Skeletal muscle tissue (tissue), 4 donors: ENCODE measurements around the gene NPIPA8. TPM values are rescaled to one million over a fixed set of nuclear protein-coding genes. Genes with fewer than 3 reads are reported as not detected.
"Not testable (repeated sequence)": the region's sequence is repeated elsewhere in the genome, so short reads cannot be mapped to it uniquely, and the experiment has no call there.

ENCODE experiments used
- H3K27ac ChIP-seq: one replicate; pipeline ENCODE4 v1.7.0; 2013; ENCODE audit warnings: mild to moderate bottlenecking, low read depth, low read length, inconsistent platforms
- H3K27me3 ChIP-seq, 3 donors: one replicate each; pipeline ENCODE4 v1.7.0; 2013; ENCODE audit warnings: low read length in 3 of 3; ENCODE audit not compliant: control insufficient read depth in 3 of 3, insufficient read depth in 3 of 3
- H3K36me3 ChIP-seq, 3 donors: one replicate each; pipeline ENCODE4 v1.7.0; 2013; ENCODE audit warnings: low read length in 3 of 3; ENCODE audit not compliant: control insufficient read depth in 3 of 3, insufficient read depth in 3 of 3
- H3K4me1 ChIP-seq, 3 donors: one replicate each; pipeline ENCODE4 v1.7.0; 2013; ENCODE audit warnings: low read length in 3 of 3, mild to moderate bottlenecking in 3 of 3; ENCODE audit not compliant: control insufficient read depth in 3 of 3, insufficient read depth in 3 of 3
- H3K4me3 ChIP-seq, 3 donors: one replicate each; pipeline ENCODE4 v1.7.0; 2013; ENCODE audit warnings: low read length in 3 of 3
- H3K9ac ChIP-seq, 3 donors: one replicate each; pipeline ENCODE4 v1.7.0; 2013; ENCODE audit warnings: low read length in 3 of 3, mild to moderate bottlenecking in 3 of 3, moderate library complexity in 2 of 3, low read depth in 1 of 3
- H3K9me3 ChIP-seq, 3 donors: one replicate each; pipeline ENCODE4 v1.7.0; 2013; ENCODE audit warnings: low read length in 3 of 3; ENCODE audit not compliant: control insufficient read depth in 3 of 3
- total RNA-seq: library from RNA; depleted of rRNA; stranded (reverse); fragments of >200 nt; gene quantifications from one replicate; pipeline ENCODE4 v1.2.3, GENCODE V29; 2014
- donor health status: Osteomylitis.

NPIPA8 gene
- total RNA-seq, 1 donor from 2014 or later = 1.0 TPM

- not testable (repeated sequence) for H3K27me3 ChIP-seq, H3K9me3 ChIP-seq, H3K4me1 ChIP-seq, H3K4me3 ChIP-seq, H3K27ac ChIP-seq, H3K36me3 ChIP-seq, H3K9ac ChIP-seq
These were observed 24.7 kb downstream of the NPIPA8 start for GRCh38 chr16:18311811-18312210.

DNA sequence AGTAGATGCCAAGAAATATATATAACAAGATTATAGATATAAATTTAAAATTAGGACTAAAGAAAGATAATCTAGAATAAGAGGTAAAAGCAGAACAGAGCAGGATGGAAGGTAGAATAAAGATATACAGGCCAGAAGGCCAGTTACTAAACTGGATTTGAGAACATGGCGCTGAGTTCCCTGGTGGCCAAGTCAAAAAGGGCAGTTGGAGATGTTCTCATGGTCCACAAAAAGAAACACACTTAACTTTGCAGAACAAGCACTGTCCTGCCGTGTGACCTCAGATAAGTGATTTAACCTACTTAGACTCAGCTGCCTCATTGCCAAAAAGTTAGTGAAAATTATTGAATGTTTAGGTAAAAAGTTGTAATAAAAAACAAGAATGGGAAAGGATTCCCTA, 27.4 kb downstream of the NPIPA8 start:
- H3K9ac ChIP-seq, H3K27ac ChIP-seq, H3K36me3 ChIP-seq, H3K4me3 ChIP-seq, H3K4me1 ChIP-seq, H3K9me3 ChIP-seq, H3K27me3 ChIP-seq: not testable (repeated sequence)

GRCh38 chr16:18307241-18307640, 29.3 kb downstream of the NPIPA8 start:
- H3K27ac ChIP-seq, H3K9ac ChIP-seq, H3K4me3 ChIP-seq, H3K9me3 ChIP-seq, H3K36me3 ChIP-seq, H3K27me3 ChIP-seq, H3K4me1 ChIP-seq: not testable (repeated sequence)

DNA sequence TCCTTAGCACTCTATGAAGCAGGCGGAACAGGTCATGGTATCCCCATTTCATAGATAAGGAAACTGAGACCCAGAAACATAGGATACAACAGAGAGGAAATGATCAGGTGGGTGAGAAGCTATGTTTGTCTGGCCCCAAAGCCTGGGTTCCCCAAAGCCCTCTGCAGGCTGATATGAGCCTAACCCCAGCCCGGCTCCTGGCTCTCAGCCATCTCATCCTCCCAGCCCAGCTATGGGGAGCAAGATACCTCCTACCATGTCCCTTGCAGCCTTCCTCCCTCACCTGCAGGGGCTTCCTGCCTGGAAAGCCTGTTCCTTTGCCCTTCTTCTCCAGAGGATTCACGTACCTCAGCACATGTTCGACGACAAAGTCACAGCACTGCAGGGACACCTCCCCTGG, 30.5 kb downstream of the NPIPA8 start:
- H3K36me3 ChIP-seq, H3K4me1 ChIP-seq, H3K27me3 ChIP-seq, H3K9me3 ChIP-seq, H3K9ac ChIP-seq, H3K4me3 ChIP-seq, H3K27ac ChIP-seq: not testable (repeated sequence)

GRCh38 chr16:18303059-18303706, 33.4 kb downstream of the NPIPA8 start:
- not testable (repeated sequence) for H3K36me3 ChIP-seq, H3K9me3 ChIP-seq, H3K27me3 ChIP-seq, H3K4me3 ChIP-seq, H3K9ac ChIP-seq, H3K27ac ChIP-seq, H3K4me1 ChIP-seq

- not testable (repeated sequence) for H3K36me3 ChIP-seq, H3K9ac ChIP-seq, H3K27ac ChIP-seq, H3K4me3 ChIP-seq, H3K9me3 ChIP-seq, H3K4me1 ChIP-seq, H3K27me3 ChIP-seq
These were observed 38.8 kb downstream of the NPIPA8 start for GRCh38 chr16:18297714-18298113.

- not testable (repeated sequence) for H3K9ac ChIP-seq, H3K27me3 ChIP-seq, H3K4me3 ChIP-seq, H3K27ac ChIP-seq, H3K36me3 ChIP-seq, H3K4me1 ChIP-seq, H3K9me3 ChIP-seq
These were observed 39.6 kb downstream of the NPIPA8 start for GRCh38 chr16:18296931-18297330.

GRCh38 chr16:18294371-18294770, 42.2 kb downstream of the NPIPA8 start:
- not testable (repeated sequence) for H3K9me3 ChIP-seq, H3K4me3 ChIP-seq, H3K9ac ChIP-seq, H3K36me3 ChIP-seq, H3K27me3 ChIP-seq, H3K4me1 ChIP-seq, H3K27ac ChIP-seq

GRCh38 chr16:18293337-18293956, 43.1 kb downstream of the NPIPA8 start:
- H3K9ac ChIP-seq, H3K4me1 ChIP-seq, H3K4me3 ChIP-seq, H3K27me3 ChIP-seq, H3K9me3 ChIP-seq, H3K36me3 ChIP-seq, H3K27ac ChIP-seq: not testable (repeated sequence)

DNA sequence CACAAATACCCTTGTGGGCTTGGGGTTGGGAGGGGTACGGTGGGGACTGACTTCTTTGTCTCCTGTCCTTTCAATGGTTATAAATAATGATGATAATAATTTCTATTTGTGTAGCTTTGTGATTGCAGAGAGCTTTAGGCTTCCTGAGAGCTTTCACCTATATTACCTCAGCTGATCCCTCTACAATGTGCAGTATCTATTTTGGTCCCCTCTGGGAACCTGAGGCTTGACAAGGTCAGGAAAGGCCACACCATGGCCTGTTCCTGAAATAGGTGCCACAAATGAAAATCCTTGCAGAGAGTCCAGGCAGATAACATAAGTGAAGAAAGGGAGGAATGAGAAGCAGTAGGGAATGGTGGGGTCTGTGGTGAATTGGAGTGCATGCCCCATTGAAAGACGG, 45.6 kb downstream of the NPIPA8 start:
- H3K36me3 ChIP-seq, H3K27me3 ChIP-seq, H3K4me3 ChIP-seq, H3K4me1 ChIP-seq, H3K9me3 ChIP-seq, H3K27ac ChIP-seq, H3K9ac ChIP-seq: not testable (repeated sequence)

DNA sequence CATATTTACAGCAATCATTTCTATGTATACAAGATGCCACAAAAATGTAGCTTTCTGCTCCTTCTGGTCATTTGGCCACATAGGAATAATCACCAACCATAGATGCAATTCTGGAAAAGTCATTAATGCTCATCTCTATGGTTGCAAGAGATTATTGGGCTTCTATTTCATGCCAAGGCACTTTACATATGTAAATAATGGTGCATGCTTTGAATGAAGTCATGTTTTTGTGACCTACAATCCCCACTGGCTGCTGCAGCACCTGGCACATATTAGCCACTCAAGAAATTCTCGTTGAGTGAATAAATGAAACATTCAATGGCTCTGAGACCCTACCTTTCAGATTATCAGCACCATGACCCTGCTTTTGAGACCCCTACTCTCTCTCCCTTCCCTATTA, 50.2 kb downstream of the NPIPA8 start:
- H3K4me1 ChIP-seq, H3K36me3 ChIP-seq, H3K9me3 ChIP-seq, H3K9ac ChIP-seq, H3K27ac ChIP-seq, H3K4me3 ChIP-seq, H3K27me3 ChIP-seq: not testable (repeated sequence)
